DND-41 (cell line): ENCODE measurements around the gene C11orf68.

Experiments used
- ATAC-seq: fragments of 200-7000 bp; cut with Tn5 transposase; 3 replicates; pipeline ENCODE4 v1.9.1; 2021; ENCODE audit warnings: low read depth; ENCODE audit not compliant: insufficient read depth
- DNase-seq: peaks from one replicate; pipeline ENCODE4 v3.0.0-alpha.2; 2020
- H2AFZ ChIP-seq: 2 replicates; pipeline ENCODE4 v1.6.0; 2012; ENCODE audit warnings: low read depth, low read length
- H3K27ac ChIP-seq: 2 replicates; pipeline ENCODE4 v1.5.1; 2012; ENCODE audit warnings: low read length, inconsistent platforms
- H3K27me3 ChIP-seq: fragments of 200-600 bp; sonication (generic); 2 replicates; pipeline ENCODE4 v1.6.0; 2012; ENCODE audit warnings: low read length, mild to moderate bottlenecking, inconsistent platforms; ENCODE audit not compliant: insufficient read depth, poor library complexity
- H3K36me3 ChIP-seq: 2 replicates; pipeline ENCODE4 v1.5.1; 2012; ENCODE audit warnings: low read length, inconsistent platforms; ENCODE audit not compliant: insufficient read depth
- H3K4me1 ChIP-seq: 2 replicates; pipeline ENCODE4 v1.5.1; 2012; ENCODE audit warnings: mild to moderate bottlenecking, low read length; ENCODE audit not compliant: insufficient read depth
- H3K4me2 ChIP-seq: 2 replicates; pipeline ENCODE4 v1.6.0; 2012; ENCODE audit warnings: mild to moderate bottlenecking, moderate library complexity, low read length, inconsistent platforms; ENCODE audit not compliant: insufficient read depth
- H3K4me3 ChIP-seq, 2 experiments: fragments of 200-600 bp in 1 of 2; shearing (Covaris generic) in 1 of 2; 2 replicates each; pipeline ENCODE4 v1.5.1; 2012 to 2016; ENCODE audit warnings: inconsistent platforms in 2 of 2, low read length in 2 of 2, mild to moderate bottlenecking in 2 of 2, low read depth in 1 of 2, moderate library complexity in 1 of 2
- H3K79me2 ChIP-seq: 2 replicates; pipeline ENCODE4 v1.6.0; 2012; ENCODE audit warnings: low read length, inconsistent platforms; ENCODE audit not compliant: insufficient read depth
- H3K9ac ChIP-seq: 2 replicates; pipeline ENCODE4 v1.6.0; 2012; ENCODE audit warnings: low read depth, mild to moderate bottlenecking, inconsistent platforms, low read length, moderate library complexity
- H3K9me3 ChIP-seq: 2 replicates; pipeline ENCODE4 v1.5.1; 2012; ENCODE audit warnings: low read length, moderate library complexity, mild to moderate bottlenecking, inconsistent platforms; ENCODE audit not compliant: insufficient read depth, severe bottlenecking
- H4K20me1 ChIP-seq: 2 replicates; pipeline ENCODE4 v1.6.0; 2012; ENCODE audit warnings: low read length; ENCODE audit not compliant: insufficient read depth
- EZH2 ChIP-seq: IDR thresholded peaks from 3 replicates; pipeline ENCODE4 v1.6.1; 2012; ENCODE audit warnings: borderline replicate concordance, low read depth, mild to moderate bottlenecking, moderate library complexity, low read length, inconsistent platforms; ENCODE audit not compliant: severe bottlenecking
- TF ChIP-seq, protein P1 (sequence below): IDR thresholded peaks from 2 replicates; pipeline ENCODE4 v1.5.1; 2012; ENCODE audit warnings: borderline replicate concordance, low read length, moderate library complexity, mild to moderate bottlenecking; ENCODE audit not compliant: poor library complexity, severe bottlenecking; ENCODE audit errors: extremely low read depth

The C11orf68 gene

GRCh38 chr11:65919141-65919572 lies 295 bp upstream of the C11orf68 start, which contains the start of gene DRAP1:
TSS of gene DRAP1 (plus strand) at chr11:65919426. CDS start at chr11:65919502, 76 bp downstream.
- Histone ChIP-seq H3K4me3 (peak within 1 kb of the TSS; percentile 99), H2AFZ (peak within 1 kb of the TSS; percentile 94), H3K4me2 (peak within 1 kb of the TSS; percentile 98), H3K27me3 (no peaks in the 10 kb centered on the region), H3K9ac (peak within 1 kb of the TSS; percentile 99), H3K36me3 (peaks cover 48% of the 10 kb centered on the region), H3K79me2 (peaks cover 36% of the 10 kb centered on the region), H3K4me1 (peaks cover 33% of the 10 kb centered on the region), H4K20me1 (peaks cover 15% of the 10 kb centered on the region), H3K27ac (peak within 1 kb of the TSS; percentile 94), H3K9me3 (no peaks in the 10 kb centered on the region)
- DNase-seq (peak; percentile 98), ATAC-seq (peak; percentile 91)
- no peak for TF ChIP-seq EZH2
- TF ChIP-seq, protein P1, sequence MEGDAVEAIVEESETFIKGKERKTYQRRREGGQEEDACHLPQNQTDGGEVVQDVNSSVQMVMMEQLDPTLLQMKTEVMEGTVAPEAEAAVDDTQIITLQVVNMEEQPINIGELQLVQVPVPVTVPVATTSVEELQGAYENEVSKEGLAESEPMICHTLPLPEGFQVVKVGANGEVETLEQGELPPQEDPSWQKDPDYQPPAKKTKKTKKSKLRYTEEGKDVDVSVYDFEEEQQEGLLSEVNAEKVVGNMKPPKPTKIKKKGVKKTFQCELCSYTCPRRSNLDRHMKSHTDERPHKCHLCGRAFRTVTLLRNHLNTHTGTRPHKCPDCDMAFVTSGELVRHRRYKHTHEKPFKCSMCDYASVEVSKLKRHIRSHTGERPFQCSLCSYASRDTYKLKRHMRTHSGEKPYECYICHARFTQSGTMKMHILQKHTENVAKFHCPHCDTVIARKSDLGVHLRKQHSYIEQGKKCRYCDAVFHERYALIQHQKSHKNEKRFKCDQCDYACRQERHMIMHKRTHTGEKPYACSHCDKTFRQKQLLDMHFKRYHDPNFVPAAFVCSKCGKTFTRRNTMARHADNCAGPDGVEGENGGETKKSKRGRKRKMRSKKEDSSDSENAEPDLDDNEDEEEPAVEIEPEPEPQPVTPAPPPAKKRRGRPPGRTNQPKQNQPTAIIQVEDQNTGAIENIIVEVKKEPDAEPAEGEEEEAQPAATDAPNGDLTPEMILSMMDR, result no peak

- Histone ChIP-seq H3K79me2 (peaks cover 36% of the 10 kb centered on the region), H4K20me1 (peaks cover 15% of the 10 kb centered on the region), H3K9ac (peak overlapping the region; percentile 99), H2AFZ (no peak overlapping the region), H3K27me3 (no peaks in the 10 kb centered on the region), H3K27ac (peak overlapping the region; percentile 94), H3K4me2 (peak overlapping the region; percentile 98), H3K36me3 (peaks cover 41% of the 10 kb centered on the region), H3K9me3 (no peaks in the 10 kb centered on the region), H3K4me1 (peaks cover 33% of the 10 kb centered on the region), H3K4me3 (peak overlapping the region; percentile 99)
- ATAC-seq (no peak), DNase-seq (no peak)
- TF ChIP-seq EZH2, result no peak
- TF ChIP-seq, protein P1, result no peak
Observed at GRCh38 chr11:65917434-65918210, 1.2 kb downstream of the C11orf68 start.

DNA sequence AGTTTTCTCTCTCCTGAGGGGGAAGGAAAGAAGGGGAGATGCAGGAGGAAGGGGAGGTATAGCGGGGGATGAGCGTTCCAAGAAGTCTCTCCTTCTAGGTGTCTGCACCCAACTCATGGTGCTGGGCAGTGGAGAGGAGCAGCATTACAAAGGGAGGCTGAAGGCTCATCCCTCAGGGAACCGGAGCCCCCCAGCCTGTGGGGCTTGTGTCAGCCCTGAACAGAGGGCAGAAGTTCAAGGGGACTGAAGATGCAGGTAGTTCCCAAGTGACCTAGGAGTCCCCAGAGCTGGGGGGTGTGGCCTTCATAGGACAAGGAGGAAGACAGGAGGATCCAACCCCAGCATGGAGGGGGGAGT lies 1.8 kb downstream of the C11orf68 start:
- peaks cover 35% of the 10 kb centered on the region for H3K36me3 ChIP-seq
- H4K20me1 ChIP-seq, result peaks cover 15% of the 10 kb centered on the region
- peak overlapping the region in 1 of 2 experiments; percentile 99; a peak in 2 of 4 replicates for H3K4me3 ChIP-seq
- no peaks in the 10 kb centered on the region for H3K9me3 ChIP-seq
- no peak overlapping the region for H2AFZ ChIP-seq
- H3K9ac ChIP-seq, result peak overlapping the region; percentile 99; the same call in 1 of the 2 replicates
- ATAC-seq (no peak), DNase-seq (no peak)
- H3K79me2 ChIP-seq, result peaks cover 36% of the 10 kb centered on the region
- H3K4me1 ChIP-seq, result peaks cover 33% of the 10 kb centered on the region
- H3K4me2 ChIP-seq, result peak overlapping the region; percentile 98
- TF ChIP-seq, protein P1, result no peak
- no peak for TF ChIP-seq EZH2
- H3K27ac ChIP-seq, result no peak overlapping the region; the same call in 1 of the 2 replicates
- H3K27me3 ChIP-seq, result no peaks in the 10 kb centered on the region
